Peyer's patch (tissue), 4 donors: ENCODE data around the gene GBX1.

ENCODE experiments used
- POLR2A ChIP-seq, 2 donors: fragments of 450-650 bp; IDR thresholded peaks; one replicate each; pipeline ENCODE4 v1.5.1; 2017; ENCODE audit warnings: antibody characterized with exemption in 2 of 2, mild to moderate bottlenecking in 2 of 2, moderate library complexity in 2 of 2
- TF ChIP-seq, protein P1 (sequence below), 6 experiments: fragments of 450-650 bp in 4 of 6; fragments of 200-600 bp in 2 of 6; sonication (generic) in 1 of 6; IDR thresholded peaks; one replicate each; pipeline ENCODE4 v1.5.1; 2017 to 2019; ENCODE audit warnings: antibody characterized with exemption in 6 of 6, mild to moderate bottlenecking in 3 of 6, moderate library complexity in 1 of 6

DNA sequence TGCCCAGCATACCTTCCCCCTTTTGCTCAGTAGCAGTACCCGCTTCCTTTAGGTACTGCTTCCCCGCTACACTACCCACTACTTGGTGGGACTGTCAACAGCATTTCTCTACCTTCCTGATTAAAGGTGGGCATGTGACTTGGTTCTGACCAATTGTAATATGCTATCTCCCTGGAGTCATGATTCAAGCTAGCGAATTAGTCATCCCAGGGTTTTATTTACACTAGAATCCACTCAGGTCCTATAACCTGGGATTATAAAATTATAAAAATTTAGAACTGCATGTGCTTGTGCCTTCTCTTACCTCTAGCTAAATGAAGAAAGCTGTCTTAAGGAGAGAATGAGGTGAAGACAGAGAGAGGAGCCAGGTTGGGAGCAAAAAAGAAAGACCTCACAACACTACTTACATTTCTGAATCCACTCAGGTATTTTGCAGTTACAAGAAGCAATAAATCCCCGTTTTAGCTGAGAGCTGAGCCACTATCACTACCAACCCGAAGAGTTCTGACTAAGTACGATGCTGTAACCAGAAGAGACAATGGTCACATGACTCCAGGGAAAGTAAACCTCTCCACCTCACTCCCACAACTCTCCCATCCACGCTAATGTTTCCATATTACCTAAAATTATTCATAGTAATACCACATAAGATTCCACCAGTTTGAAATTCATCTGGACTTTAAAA is 9.7 kb downstream of the GBX1 start:
- no peak for TF ChIP-seq POLR2A (IDR thresholded peaks at IDR 0.05)
- TF ChIP-seq, protein P1, sequence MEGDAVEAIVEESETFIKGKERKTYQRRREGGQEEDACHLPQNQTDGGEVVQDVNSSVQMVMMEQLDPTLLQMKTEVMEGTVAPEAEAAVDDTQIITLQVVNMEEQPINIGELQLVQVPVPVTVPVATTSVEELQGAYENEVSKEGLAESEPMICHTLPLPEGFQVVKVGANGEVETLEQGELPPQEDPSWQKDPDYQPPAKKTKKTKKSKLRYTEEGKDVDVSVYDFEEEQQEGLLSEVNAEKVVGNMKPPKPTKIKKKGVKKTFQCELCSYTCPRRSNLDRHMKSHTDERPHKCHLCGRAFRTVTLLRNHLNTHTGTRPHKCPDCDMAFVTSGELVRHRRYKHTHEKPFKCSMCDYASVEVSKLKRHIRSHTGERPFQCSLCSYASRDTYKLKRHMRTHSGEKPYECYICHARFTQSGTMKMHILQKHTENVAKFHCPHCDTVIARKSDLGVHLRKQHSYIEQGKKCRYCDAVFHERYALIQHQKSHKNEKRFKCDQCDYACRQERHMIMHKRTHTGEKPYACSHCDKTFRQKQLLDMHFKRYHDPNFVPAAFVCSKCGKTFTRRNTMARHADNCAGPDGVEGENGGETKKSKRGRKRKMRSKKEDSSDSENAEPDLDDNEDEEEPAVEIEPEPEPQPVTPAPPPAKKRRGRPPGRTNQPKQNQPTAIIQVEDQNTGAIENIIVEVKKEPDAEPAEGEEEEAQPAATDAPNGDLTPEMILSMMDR (IDR thresholded peaks at IDR 0.05): no peak
